IMR-90 (cell line): ENCODE results near the gene OCIAD1. TPM values are rescaled to one million over a fixed set of nuclear protein-coding genes. Genes with fewer than 3 reads are reported as not detected.
A peak's percentile ranks its signal among the peaks of the same experiment; 100 is the strongest.

Experiments used
- ATAC-seq: fragments of 200-7000 bp; cut with Tn5 transposase; 2 replicates; pipeline ENCODE4 v1.9.1; 2020; ENCODE audit warnings: low read depth, mild to moderate bottlenecking, moderate library complexity
- BruUV-seq: library from RNA; stranded (reverse); fragments of 400-500 nt; replicated peaks from 2 replicates; lab custom pipeline; 2021; lab: Mats Ljungman, UMichigan
- CTCF ChIA-PET: fragments of 300-600 bp; formaldehyde crosslinking; extraction: SDS; loops from one replicate; lab custom pipeline; 2021; ENCODE audit warnings: antibody characterized with exemption; lab: Yijun Ruan, JAX
- POLR2A ChIA-PET: fragments of 300-600 bp; sonication (Branson Sonifier 250); formaldehyde crosslinking; loops from one replicate; lab custom pipeline; 2022; ENCODE audit warnings: antibody characterized with exemption; ENCODE audit not compliant: unreplicated experiment; lab: Charles Lee
- DNase-seq: peaks from one replicate; pipeline ENCODE4 v3.0.0; 2013
- H2AFZ ChIP-seq: replicated peaks from 2 replicates; pipeline ENCODE3; 2013; ENCODE audit warnings: low read length, mild to moderate bottlenecking; ENCODE audit not compliant: poor library complexity
- H2AK5ac ChIP-seq: 2 replicates; pipeline ENCODE4 v1.6.1; 2013; ENCODE audit warnings: low read depth, low read length, inconsistent platforms
- H2AK9ac ChIP-seq: replicated peaks from 2 replicates; pipeline ENCODE3; 2013; ENCODE audit warnings: mild to moderate bottlenecking, low read depth, low read length, moderate library complexity; ENCODE audit not compliant: poor library complexity
- H2BK120ac ChIP-seq: 2 replicates; pipeline ENCODE4 v1.6.1; 2013; ENCODE audit warnings: low read depth, low read length, inconsistent platforms
- H2BK15ac ChIP-seq: 3 replicates; pipeline ENCODE4 v1.6.1; 2013; ENCODE audit warnings: low read depth, low read length, inconsistent platforms
- H2BK20ac ChIP-seq: 2 replicates; pipeline ENCODE4 v1.6.1; 2013; ENCODE audit warnings: low read depth, mild to moderate bottlenecking, inconsistent platforms, low read length, moderate library complexity
- H2BK5ac ChIP-seq: 2 replicates; pipeline ENCODE4 v1.6.1; 2013; ENCODE audit warnings: mild to moderate bottlenecking, low read depth, low read length, inconsistent platforms; ENCODE audit not compliant: poor library complexity, severe bottlenecking
- H3K14ac ChIP-seq: replicated peaks from 2 replicates; pipeline ENCODE4 v1.6.1; 2013; ENCODE audit warnings: low read depth, low read length, inconsistent platforms
- H3K18ac ChIP-seq: 2 replicates; pipeline ENCODE4 v1.6.1; 2013; ENCODE audit warnings: low read depth, low read length, control low read depth
- H3K23ac ChIP-seq: 2 replicates; pipeline ENCODE4 v1.6.1; 2013; ENCODE audit warnings: low read depth, low read length, inconsistent platforms
- H3K27ac ChIP-seq: 2 replicates; pipeline ENCODE4 v1.5.1; 2013; ENCODE audit warnings: mild to moderate bottlenecking, control low read depth, low read length; ENCODE audit not compliant: insufficient read depth
- H3K27me3 ChIP-seq: 2 replicates; pipeline ENCODE4 v1.6.1; 2013; ENCODE audit warnings: low read length; ENCODE audit not compliant: control insufficient read depth, insufficient read depth
- H3K36me3 ChIP-seq: 2 replicates; pipeline ENCODE4 v1.6.1; 2013; ENCODE audit warnings: low read length, mixed read lengths; ENCODE audit not compliant: control insufficient read depth, insufficient read depth
- H3K4ac ChIP-seq: 2 replicates; pipeline ENCODE4 v1.6.1; 2013; ENCODE audit warnings: low read depth, low read length, inconsistent platforms
- H3K4me1 ChIP-seq: 2 replicates; pipeline ENCODE4 v1.6.1; 2013; ENCODE audit warnings: low read length, mixed read lengths; ENCODE audit not compliant: control insufficient read depth, insufficient read depth
- H3K4me2 ChIP-seq: 2 replicates; pipeline ENCODE4 v1.6.1; 2013; ENCODE audit warnings: low read depth, mild to moderate bottlenecking, control low read depth, low read length, moderate library complexity
- H3K4me3 ChIP-seq: 2 replicates; pipeline ENCODE4 v1.5.1; 2013; ENCODE audit warnings: low read depth, mild to moderate bottlenecking, control low read depth, low read length, moderate library complexity; ENCODE audit not compliant: insufficient read depth
- H3K56ac ChIP-seq: 2 replicates; pipeline ENCODE4 v1.6.1; 2013; ENCODE audit warnings: low read length, inconsistent platforms; ENCODE audit not compliant: insufficient read depth; ENCODE audit errors: extremely low read depth
- H3K79me1 ChIP-seq, 2 experiments: 2 replicates each; pipeline ENCODE4 v1.6.1; 2013; ENCODE audit warnings: low read length in 2 of 2, inconsistent platforms in 1 of 2, low read depth in 1 of 2
- H3K9ac ChIP-seq: 2 replicates; pipeline ENCODE4 v1.6.1; 2013; ENCODE audit warnings: low read depth, low read length, control low read depth
- H3K9me1 ChIP-seq: 2 replicates; pipeline ENCODE4 v1.6.1; 2013; ENCODE audit warnings: low read length, inconsistent platforms; ENCODE audit not compliant: insufficient read depth
- H3K9me3 ChIP-seq: 2 replicates; pipeline ENCODE4 v1.6.1; 2013; ENCODE audit warnings: low read length; ENCODE audit not compliant: control insufficient read depth, insufficient read depth
- H4K20me1 ChIP-seq: 2 replicates; pipeline ENCODE4 v1.6.1; 2013; ENCODE audit warnings: low read length, inconsistent platforms; ENCODE audit not compliant: insufficient read depth
- H4K5ac ChIP-seq: 2 replicates; pipeline ENCODE4 v1.6.1; 2013; ENCODE audit warnings: mild to moderate bottlenecking, low read depth, low read length, control low read depth
- H4K8ac ChIP-seq, 2 experiments: 2 replicates each; pipeline ENCODE4 v1.6.1; 2013; ENCODE audit warnings: low read depth in 2 of 2, low read length in 2 of 2, control low read depth in 1 of 2, inconsistent platforms in 1 of 2
- H4K91ac ChIP-seq: 2 replicates; pipeline ENCODE4 v1.6.1; 2013; ENCODE audit warnings: low read depth, low read length, inconsistent platforms; ENCODE audit not compliant: insufficient read depth
- CEBPB ChIP-seq: IDR thresholded peaks from 2 replicates; pipeline ENCODE4 v1.6.1; 2012; ENCODE audit warnings: low read depth, low read length, improper control_type of control experiment
- POLR2A ChIP-seq: IDR thresholded peaks from 2 replicates; pipeline ENCODE4 v1.6.1; 2012; ENCODE audit warnings: mild to moderate bottlenecking, low read depth, low read length
- USF2 ChIP-seq: fragments of 150-350 bp; IDR thresholded peaks from 2 replicates; pipeline ENCODE4 v1.6.1; 2017; ENCODE audit warnings: mild to moderate bottlenecking, antibody characterized with exemption, low read length, low read depth
- WGBS, 2 experiments: methylation state at CpG; one replicate each; pipeline versions ENCODE4 v1.1.5 to v1.1.7; 2013; ENCODE audit warnings: missing lambda C conversion rate in 2 of 2; ENCODE audit not compliant: insufficient read length in 1 of 2; ENCODE audit errors: extremely low coverage in 2 of 2; 5-methylcytosine and 5-hydroxymethylcytosine counted together
- dilution Hi-C: fragments of 300-500 bp; cut with HindIII; formaldehyde crosslinking; loops from one replicate; pipeline ENCODE4 v1.14.3; 2018; ENCODE audit warnings: low sequenced_read_pairs; ENCODE audit not compliant: unreplicated experiment
- in situ Hi-C: fragments of 300-500 bp; cut with MboI; formaldehyde crosslinking; loops from 3 replicates; pipeline ENCODE4 v1.14.3; 2019; ENCODE audit warnings: low sequenced_read_pairs, inconsistent platforms, mixed read lengths
- intact Hi-C: fragments of 100-400 bp; cut with micrococcal nuclease; formaldehyde crosslinking; loops from 2 replicates; pipeline ENCODE4 v1.10.0; 2022
- polyA plus RNA-seq, 3 experiments: library from polyadenylated mRNA; depleted of rRNA; stranded (reverse); fragments of >200 nt; gene quantifications; 2 replicates each; pipeline ENCODE4 v1.2.3, GENCODE V29; 2012; ENCODE audit warnings: low replicate concordance in 1 of 3
- total RNA-seq: library from RNA; depleted of rRNA; stranded (reverse); fragments of >200 nt; gene quantifications from 2 replicates; pipeline ENCODE4 v1.2.3, GENCODE V29; 2012

The OCIAD1 gene
- total and polyA plus RNA-seq, 2 of the 4 experiments (the other 2 are of a cell fraction): 86.9 to 112 TPM

GRCh38 chr4:48854982-48855381 is 24.1 kb downstream of the OCIAD1 start:
- H2BK120ac ChIP-seq: no peak overlapping the region
- H3K4me3 ChIP-seq: no peak overlapping the region
- no peak overlapping the region for H2AK9ac ChIP-seq
- in situ Hi-C loops: no loop called here
- H3K79me1 ChIP-seq: peaks cover 0 to 7% of the 10 kb centered on the region in 2 experiments; a peak in 1 of 4 replicates
- no peak overlapping the region for H3K56ac ChIP-seq
- no peaks in the 10 kb centered on the region for H3K27me3 ChIP-seq
- no peak overlapping the region for H3K18ac ChIP-seq
- no CpG with 5 or more reads among the region's 2 CpGs for WGBS, 2 experiments
- no peak overlapping the region for H4K5ac ChIP-seq
- no peak overlapping the region for H3K4me2 ChIP-seq
- ChIA-PET CTCF (no interaction called here), POLR2A (no interaction called here)
- H3K27ac ChIP-seq: no peak overlapping the region
- H3K23ac ChIP-seq: no peak overlapping the region
- no peak overlapping the region for H2AFZ ChIP-seq
- H3K9ac ChIP-seq: no peak overlapping the region
- H2BK5ac ChIP-seq: no peak overlapping the region
- H2BK20ac ChIP-seq: no peak overlapping the region
- intact Hi-C loops: no loop called here
- no peak for TF ChIP-seq POLR2A
- no peak for TF ChIP-seq USF2
- peak; percentile 70 for TF ChIP-seq CEBPB
- H3K14ac ChIP-seq: no peak overlapping the region
- no peaks in the 10 kb centered on the region for H3K9me1 ChIP-seq
- H3K36me3 ChIP-seq: peaks cover 22% of the 10 kb centered on the region
- no peak overlapping the region for H4K8ac ChIP-seq
- H3K4me1 ChIP-seq: no peaks in the 10 kb centered on the region
- dilution Hi-C loops: no loop called here
- H4K20me1 ChIP-seq: no peaks in the 10 kb centered on the region
- DNase-seq (no peak), ATAC-seq (no peak)
- H2AK5ac ChIP-seq: no peak overlapping the region
- no peak overlapping the region for H3K4ac ChIP-seq
- BruUV-seq: no TSS peak
- no peak overlapping the region for H4K91ac ChIP-seq
- H2BK15ac ChIP-seq: no peak overlapping the region
- H3K9me3 ChIP-seq: no peaks in the 10 kb centered on the region
